DND-41 (cell line): ENCODE measurements around the gene FLRT2.

Source experiments
- EZH2 ChIP-seq: IDR thresholded peaks from 3 replicates; pipeline ENCODE4 v1.6.1; 2012; ENCODE audit warnings: borderline replicate concordance, low read depth, mild to moderate bottlenecking, moderate library complexity, low read length, inconsistent platforms; ENCODE audit not compliant: severe bottlenecking
- TF ChIP-seq, protein P1 (sequence below): IDR thresholded peaks from 2 replicates; pipeline ENCODE4 v1.5.1; 2012; ENCODE audit warnings: borderline replicate concordance, low read length, moderate library complexity, mild to moderate bottlenecking; ENCODE audit not compliant: poor library complexity, severe bottlenecking; ENCODE audit errors: extremely low read depth

DNA sequence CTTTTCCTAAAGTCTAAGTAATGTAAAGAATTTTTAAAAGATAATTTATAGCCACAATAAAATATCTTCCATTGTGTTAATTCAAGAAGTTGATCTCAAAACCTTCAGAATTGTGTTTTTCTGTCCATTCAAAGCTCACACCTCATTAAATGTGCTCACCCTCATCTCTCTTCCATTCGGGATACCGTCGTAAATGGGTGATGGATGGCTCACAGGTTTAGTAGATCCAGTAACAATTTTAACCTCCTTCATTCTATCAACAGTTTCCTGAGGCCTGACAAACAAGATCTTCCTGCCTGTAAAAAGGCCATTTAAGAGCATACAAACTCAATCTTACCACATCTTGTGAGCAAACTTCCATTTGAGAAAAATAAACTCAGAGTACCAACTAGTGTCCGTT is 9.4 kb upstream of the FLRT2 start:
- TF ChIP-seq, protein P1, sequence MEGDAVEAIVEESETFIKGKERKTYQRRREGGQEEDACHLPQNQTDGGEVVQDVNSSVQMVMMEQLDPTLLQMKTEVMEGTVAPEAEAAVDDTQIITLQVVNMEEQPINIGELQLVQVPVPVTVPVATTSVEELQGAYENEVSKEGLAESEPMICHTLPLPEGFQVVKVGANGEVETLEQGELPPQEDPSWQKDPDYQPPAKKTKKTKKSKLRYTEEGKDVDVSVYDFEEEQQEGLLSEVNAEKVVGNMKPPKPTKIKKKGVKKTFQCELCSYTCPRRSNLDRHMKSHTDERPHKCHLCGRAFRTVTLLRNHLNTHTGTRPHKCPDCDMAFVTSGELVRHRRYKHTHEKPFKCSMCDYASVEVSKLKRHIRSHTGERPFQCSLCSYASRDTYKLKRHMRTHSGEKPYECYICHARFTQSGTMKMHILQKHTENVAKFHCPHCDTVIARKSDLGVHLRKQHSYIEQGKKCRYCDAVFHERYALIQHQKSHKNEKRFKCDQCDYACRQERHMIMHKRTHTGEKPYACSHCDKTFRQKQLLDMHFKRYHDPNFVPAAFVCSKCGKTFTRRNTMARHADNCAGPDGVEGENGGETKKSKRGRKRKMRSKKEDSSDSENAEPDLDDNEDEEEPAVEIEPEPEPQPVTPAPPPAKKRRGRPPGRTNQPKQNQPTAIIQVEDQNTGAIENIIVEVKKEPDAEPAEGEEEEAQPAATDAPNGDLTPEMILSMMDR = no peak
- no peak for TF ChIP-seq EZH2
